Fibroblast of villous mesenchyme (primary cell): ENCODE results near the gene MAK. TPM values are rescaled to one million over a fixed set of nuclear protein-coding genes. Genes with fewer than 3 reads are reported as not detected.

Experiments
- DNase-seq: peaks from one replicate; pipeline ENCODE4 v3.0.0-alpha.2; 2010; ENCODE audit warnings: low read depth
- H3K4me3 ChIP-seq: 2 replicates; pipeline ENCODE4 v1.5.1; 2011; ENCODE audit warnings: low read depth, mild to moderate bottlenecking, low read length
- CTCF ChIP-seq: IDR thresholded peaks from 2 replicates; pipeline ENCODE4 v1.5.1; 2012; ENCODE audit warnings: low read depth, mild to moderate bottlenecking, low read length; ENCODE audit not compliant: insufficient read depth
- total RNA-seq: library from RNA; depleted of rRNA; stranded (reverse); fragments of >200 nt; gene quantifications from 2 replicates; pipeline ENCODE4 v1.2.3, GENCODE V29; 2012

Gene MAK
- total RNA-seq, 1 donor = not detected

GRCh38 chr6:10849901-10850300 is 11.6 kb upstream of the MAK start:
- no peak overlapping the region for H3K4me3 ChIP-seq
- no peak for TF ChIP-seq CTCF
- no peak for DNase-seq

GRCh38 chr6:10847684-10848083 is 9.3 kb upstream of the MAK start:
- no peak overlapping the region for H3K4me3 ChIP-seq
- DNase-seq = no peak
- peak; percentile 22 for TF ChIP-seq CTCF

GRCh38 chr6:10843554-10843953 is 5.2 kb upstream of the MAK start:
- H3K4me3 ChIP-seq = no peak overlapping the region
- TF ChIP-seq CTCF = no peak
- no peak for DNase-seq

GRCh38 chr6:10838794-10839333 is 525 bp upstream of the MAK start:
- no peak for DNase-seq
- TF ChIP-seq CTCF = no peak
- peak overlapping the region; percentile 69 for H3K4me3 ChIP-seq

GRCh38 chr6:10837622-10837994 is 731 bp downstream of the MAK start:
- peak; percentile 11 for DNase-seq
- no peak for TF ChIP-seq CTCF
- H3K4me3 ChIP-seq = peak overlapping the region; percentile 69

- peak; percentile 11 for DNase-seq
- H3K4me3 ChIP-seq = peak overlapping the region; percentile 69
- no peak for TF ChIP-seq CTCF
Observed at GRCh38 chr6:10837009-10837621, 1.2 kb downstream of the MAK start.

- no peak for DNase-seq
- no peak overlapping the region for H3K4me3 ChIP-seq
- no peak for TF ChIP-seq CTCF
Observed at GRCh38 chr6:10834823-10835222, 3.5 kb downstream of the MAK start.
